Right lobe of liver (tissue), 6 donors: ENCODE measurements around the gene UBE2O. TPM values are rescaled to one million over a fixed set of nuclear protein-coding genes. Genes with fewer than 3 reads are reported as not detected.

Experiments
- ATAC-seq, 4 donors: fragments of 200-7000 bp; cut with Tn5 transposase; one replicate each; pipeline ENCODE4 v1.9.1; 2020; ENCODE audit warnings: mild to moderate bottlenecking in 4 of 4, moderate library complexity in 4 of 4
- DNase-seq, 3 donors: peaks; one replicate each; pipeline ENCODE4 v3.0.0-alpha.2; 2020
- H3K27ac ChIP-seq, 3 donors: fragments of 200-600 bp; one replicate each; pipeline ENCODE4 v1.8.0; 2022
- H3K27me3 ChIP-seq, 2 donors: fragments of 200-600 bp; one replicate each; pipeline ENCODE4 v1.8.0; 2022
- H3K36me3 ChIP-seq, 4 donors: fragments of 200-600 bp; sonication (generic) in 1 of 4; one replicate each; pipeline versions ENCODE4 v1.5.1 to v1.8.0; 2017 to 2022; ENCODE audit warnings: control low read depth in 1 of 4
- H3K4me1 ChIP-seq, 4 donors: fragments of 200-600 bp; sonication (generic) in 1 of 4; one replicate each; pipeline versions ENCODE4 v1.5.1 to v1.8.0; 2017 to 2022; ENCODE audit warnings: control low read depth in 1 of 4
- H3K4me3 ChIP-seq, 3 donors: fragments of 200-600 bp; one replicate each; pipeline ENCODE4 v1.8.0; 2022
- H3K9me3 ChIP-seq, 4 donors: fragments of 200-600 bp; sonication (generic) in 1 of 4; one replicate each; pipeline versions ENCODE4 v1.5.1 to v1.8.0; 2017 to 2022; ENCODE audit warnings: control low read depth in 1 of 4
- POLR2A ChIP-seq: fragments of 450-650 bp; IDR thresholded peaks from one replicate; pipeline ENCODE4 v1.6.1; 2017; ENCODE audit warnings: antibody characterized with exemption, mild to moderate bottlenecking
- WGBS: methylation state at CpG from one replicate; pipeline ENCODE4 v1.1.6; 2018; ENCODE audit warnings: low coverage, low lambda C conversion rate; ENCODE audit not compliant: insufficient coverage; ENCODE audit errors: missing lambda C conversion rate; 5-methylcytosine and 5-hydroxymethylcytosine counted together
- intact Hi-C, 2 donors: fragments of 100-400 bp; cut with DNase I; formaldehyde crosslinking; loops; one replicate each; pipeline versions ENCODE4 v1.11.2 to v1.14.1; 2022
- long read RNA-seq: library from polyadenylated mRNA; unstranded; transcript quantifications from one replicate; pipeline ENCODE4 v2.0.0, GENCODE V29; 2019
- total RNA-seq, 6 experiments: library from RNA; depleted of rRNA in 2 of 6; stranded (reverse); fragments of >200 nt in 2 of 6; fragmentation: NEBNext Ultra II Directional in 3 of 6; extraction: Animal tissue kit (Norgen Biotek cat#: 25700) in 3 of 6; gene quantifications; one replicate each; pipeline versions ENCODE4 v1.1.0 to v1.2.4, GENCODE V29; 2016 to 2023
- TF ChIP-seq, protein P1 (sequence below), 4 donors: fragments of 200-600 bp in 3 of 4; fragments of 450-650 bp in 1 of 4; IDR thresholded peaks; one replicate each; pipeline versions ENCODE4 v1.5.1 to v1.8.0; 2016 to 2022; ENCODE audit warnings: antibody characterized with exemption in 4 of 4, mild to moderate bottlenecking in 2 of 4
- donor health status: DM: no; HTN: yes; CAD: no.
- donor health status: DM: no; HTN: no; CAD: no.
- donor health status: DM: no; HTN: no; CAD: no.
- donor health status: DM: no; HTN: yes; CAD: no.
- donor health status: DM: no; HTN: yes; CAD: no.

The UBE2O gene
- total RNA-seq, result 10 to 100 TPM in 5 of 6 experiments, 1 to 10 TPM in 1; 10.0 to 12.9 (median 12.0) TPM
- long read RNA-seq, result 0 reads

DNA sequence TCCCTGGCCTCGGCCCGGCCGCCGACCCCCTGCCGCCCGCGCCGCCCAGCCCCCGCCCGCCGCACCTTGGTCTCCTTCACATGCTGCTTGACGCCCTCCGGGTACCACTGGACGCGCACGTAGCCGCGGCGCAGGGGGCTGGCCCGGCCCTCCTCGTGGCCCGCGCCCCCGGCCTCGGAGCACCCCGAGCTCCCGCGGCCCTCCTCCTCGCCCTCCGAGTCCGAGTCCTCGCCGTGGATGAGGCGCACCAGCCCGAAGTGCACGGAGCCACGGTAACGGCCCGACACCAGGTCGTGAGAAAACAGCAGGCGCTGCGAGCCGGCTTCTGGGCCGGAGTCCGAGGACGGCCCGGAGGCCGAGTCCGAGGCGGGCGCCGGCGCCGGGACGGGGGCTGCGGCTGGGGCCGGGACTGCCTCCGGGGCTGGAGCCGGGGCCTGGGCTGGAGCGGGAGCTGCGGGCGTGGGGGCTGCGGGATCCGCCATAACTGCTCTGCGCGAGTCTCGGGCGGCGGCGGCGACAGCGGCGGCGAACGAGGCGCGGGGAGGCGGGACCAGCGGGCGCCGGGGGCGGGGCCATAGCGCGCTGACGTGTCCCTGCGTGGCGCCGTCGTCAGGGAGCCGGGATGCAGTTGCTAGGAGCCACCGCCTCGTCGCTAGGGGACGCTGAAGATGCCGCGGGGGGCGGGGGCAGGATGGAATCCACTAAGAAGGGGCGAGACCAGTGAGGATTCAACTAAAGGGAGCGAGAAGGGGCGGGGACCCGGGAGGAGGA is at the start of gene UBE2O:
UBE2O (minus strand) TSS at position 493 of the 771 bp plus-strand sequence; CDS start at position 482, 11 bp downstream.
- intact Hi-C loops, result no loop called here
- Histone ChIP-seq H3K27me3 (no peaks in the 10 kb centered on the region), H3K4me3 (peak within 1 kb of the TSS; percentile 93 to 98 (median 96)), H3K36me3 (no peaks in the 10 kb centered on the region), H3K27ac (peak within 1 kb of the TSS in 2 of 3 donors; percentile 47 to 73), H3K4me1 (peaks cover 0 to 14% (median 3%) of the 10 kb centered on the region in 4 donors), H3K9me3 (no peaks in the 10 kb centered on the region)
- WGBS, result under 1% methylated on average over 47 of the region's 101 CpGs
- TF ChIP-seq, protein P1, sequence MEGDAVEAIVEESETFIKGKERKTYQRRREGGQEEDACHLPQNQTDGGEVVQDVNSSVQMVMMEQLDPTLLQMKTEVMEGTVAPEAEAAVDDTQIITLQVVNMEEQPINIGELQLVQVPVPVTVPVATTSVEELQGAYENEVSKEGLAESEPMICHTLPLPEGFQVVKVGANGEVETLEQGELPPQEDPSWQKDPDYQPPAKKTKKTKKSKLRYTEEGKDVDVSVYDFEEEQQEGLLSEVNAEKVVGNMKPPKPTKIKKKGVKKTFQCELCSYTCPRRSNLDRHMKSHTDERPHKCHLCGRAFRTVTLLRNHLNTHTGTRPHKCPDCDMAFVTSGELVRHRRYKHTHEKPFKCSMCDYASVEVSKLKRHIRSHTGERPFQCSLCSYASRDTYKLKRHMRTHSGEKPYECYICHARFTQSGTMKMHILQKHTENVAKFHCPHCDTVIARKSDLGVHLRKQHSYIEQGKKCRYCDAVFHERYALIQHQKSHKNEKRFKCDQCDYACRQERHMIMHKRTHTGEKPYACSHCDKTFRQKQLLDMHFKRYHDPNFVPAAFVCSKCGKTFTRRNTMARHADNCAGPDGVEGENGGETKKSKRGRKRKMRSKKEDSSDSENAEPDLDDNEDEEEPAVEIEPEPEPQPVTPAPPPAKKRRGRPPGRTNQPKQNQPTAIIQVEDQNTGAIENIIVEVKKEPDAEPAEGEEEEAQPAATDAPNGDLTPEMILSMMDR (IDR thresholded peaks at IDR 0.05), result peak in 2 of 4 donors; percentile 17 to 36
- TF ChIP-seq POLR2A, result peak; percentile 70
- peak; percentile 97 to 99 (median 97) for ATAC-seq
- DNase-seq, result peak; percentile 90 to 91 (median 90)

DNA sequence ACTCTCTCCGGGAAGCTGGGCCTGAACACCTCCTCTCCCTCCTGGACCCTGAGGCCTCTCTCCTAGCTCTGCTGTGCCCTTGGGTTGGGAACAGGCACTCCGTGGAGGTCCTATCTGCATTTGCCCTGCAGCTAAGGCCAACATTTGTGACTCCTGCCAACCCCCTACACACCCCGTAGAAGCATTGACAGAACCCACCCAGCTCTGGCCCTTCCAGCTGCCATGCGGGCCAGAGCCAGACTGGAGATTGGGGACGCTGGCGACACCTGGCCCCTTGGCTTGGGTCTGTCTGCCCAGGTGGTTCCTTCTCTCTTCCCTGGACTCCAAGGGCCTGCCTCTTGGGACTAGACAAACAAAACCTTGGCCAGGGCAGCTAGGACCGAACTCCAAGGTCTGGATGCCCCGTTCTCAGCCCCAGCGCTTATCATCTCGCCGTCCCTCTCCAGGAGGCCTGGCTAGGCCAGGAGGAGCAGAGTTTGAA is 48.9 kb upstream of the UBE2O start:
- intact Hi-C loops, result loop anchor here in 1 of 2 donors (10.0 kb wide), 1 partner anchor 97 kb away; no protein-coding TSS in a partner anchor
- no peaks in the 10 kb centered on the region for H3K27me3 ChIP-seq
- H3K36me3 ChIP-seq, result no peaks in the 10 kb centered on the region
- H3K4me1 ChIP-seq, result peaks cover 0 to 39% (median 3%) of the 10 kb centered on the region in 4 donors
- 37% methylated on average over 3 of the region's 11 CpGs for WGBS
- DNase-seq (no peak), ATAC-seq (no peak)
- no peaks in the 10 kb centered on the region for H3K9me3 ChIP-seq
- peak overlapping the region in 2 of 3 donors; percentile 80 to 82 for H3K4me3 ChIP-seq
- no peak for TF ChIP-seq POLR2A
- TF ChIP-seq, protein P1 (IDR thresholded peaks at IDR 0.05), result no peak
- H3K27ac ChIP-seq, result peak overlapping the region; percentile 8 to 90 (median 72)

- H3K27me3 ChIP-seq, result no peaks in the 10 kb centered on the region
- ATAC-seq, result peak; percentile 81 to 94 (median 92)
- no peaks in the 10 kb centered on the region for H3K9me3 ChIP-seq
- intact Hi-C loops, result loop anchor here in 1 of 2 donors (10.0 kb wide), 1 partner anchor 96 kb away; no protein-coding TSS in a partner anchor
- DNase-seq, result peak; percentile 95 to 96 (median 96)
- H3K4me1 ChIP-seq, result peaks cover 0 to 36% (median 3%) of the 10 kb centered on the region in 4 donors
- peak within 1 kb of the TSS; percentile 70 to 90 (median 72) for H3K27ac ChIP-seq
- H3K4me3 ChIP-seq, result peak within 1 kb of the TSS; percentile 80 to 91 (median 82)
- WGBS, result 9% methylated on average over 8 of the region's 72 CpGs
- H3K36me3 ChIP-seq, result no peaks in the 10 kb centered on the region
- TF ChIP-seq, protein P1 (IDR thresholded peaks at IDR 0.05), result no peak
- peak; percentile 94 for TF ChIP-seq POLR2A
Measured at GRCh38 chr17:76501018-76501826, 48.3 kb upstream of the UBE2O start, which contains the start of gene RHBDF2. RHBDF2 (minus strand) TSS chr17:76501423; CDS start chr17:76481524, 19,899 bp downstream.

- ATAC-seq (no peak), DNase-seq (no peak)
- Histone ChIP-seq H3K27me3 (no peaks in the 10 kb centered on the region), H3K9me3 (no peaks in the 10 kb centered on the region), H3K27ac (peak overlapping the region; percentile 70 to 90 (median 72)), H3K4me3 (peak overlapping the region; percentile 80 to 91 (median 82)), H3K36me3 (no peaks in the 10 kb centered on the region), H3K4me1 (peaks cover 0 to 36% (median 3%) of the 10 kb centered on the region in 4 donors)
- WGBS, result no CpG with 5 or more reads among the region's 10 CpGs
- intact Hi-C loops, result loop anchor here in 1 of 2 donors (10.0 kb wide), 1 partner anchor 96 kb away; no protein-coding TSS in a partner anchor
- no peak for TF ChIP-seq POLR2A
- TF ChIP-seq, protein P1 (IDR thresholded peaks at IDR 0.05), result no peak
Measured at GRCh38 chr17:76500747-76501017, 47.7 kb upstream of the UBE2O start.
